Left lung (tissue), 10 donors: ENCODE results near the gene IL17RC. TPM values are rescaled to one million over a fixed set of nuclear protein-coding genes. Genes with fewer than 3 reads are reported as not detected.
"Not testable (repeated sequence)": the region's sequence is repeated elsewhere in the genome, so short reads cannot be mapped to it uniquely, and the experiment has no call there.

Source experiments
- ATAC-seq: fragments of 200-7000 bp; cut with Tn5 transposase; one replicate; pipeline ENCODE4 v1.9.1; 2020; ENCODE audit warnings: moderate library complexity
- DNase-seq, 4 donors: peaks; one replicate each; pipeline ENCODE4 v3.0.0-alpha.2; 2013 to 2020
- H3K27ac ChIP-seq, 2 donors: fragments of 200-600 bp; sonication (generic) in 1 of 2; one replicate each; pipeline versions ENCODE4 v1.5.0 to v1.8.0; 2020 to 2021
- H3K27me3 ChIP-seq, 2 donors: fragments of 200-600 bp; sonication (generic) in 1 of 2; one replicate each; pipeline versions ENCODE4 v1.5.0 to v1.8.0; 2020 to 2021
- H3K36me3 ChIP-seq, 2 donors: fragments of 200-600 bp; sonication (generic) in 1 of 2; one replicate each; pipeline versions ENCODE4 v1.5.0 to v1.8.0; 2020 to 2021
- H3K4me1 ChIP-seq, 2 donors: fragments of 200-600 bp; one replicate each; pipeline ENCODE4 v1.8.0; 2021
- H3K4me3 ChIP-seq, 2 donors: fragments of 200-600 bp; sonication (generic) in 1 of 2; one replicate each; pipeline versions ENCODE4 v1.5.0 to v1.8.0; 2020 to 2021; ENCODE audit warnings: mild to moderate bottlenecking in 1 of 2
- H3K9me3 ChIP-seq, 2 donors: fragments of 200-600 bp; sonication (generic) in 1 of 2; one replicate each; pipeline versions ENCODE4 v1.5.0 to v1.8.0; 2020 to 2021
- CTCF ChIP-seq, 2 donors: fragments of 200-600 bp; sonication (generic) in 1 of 2; IDR thresholded peaks; one replicate each; pipeline versions ENCODE4 v1.5.0 to v1.8.0; 2021; ENCODE audit warnings: antibody characterized with exemption in 2 of 2
- intact Hi-C, 2 donors: fragments of 100-400 bp; cut with DNase I; formaldehyde crosslinking; loops; one replicate each; pipeline versions ENCODE4 v1.11.2 to v1.14.2; 2022
- polyA plus RNA-seq, 6 donors: library from polyadenylated mRNA; unstranded; fragments of 120-200 nt; gene quantifications; one replicate each; pipeline ENCODE4 v1.2.1, GENCODE V29; 2013; ENCODE audit not compliant: insufficient read length in 6 of 6
- total RNA-seq, 2 donors: library from RNA; stranded (reverse); fragmentation: NEBNext Ultra II Directional; extraction: Animal tissue kit (Norgen Biotek cat#: 25700); gene quantifications; one replicate each; pipeline ENCODE4 v1.2.1, GENCODE V29; 2021
- donor health status: DM: no; HTN: yes; CAD: no.
- donor health status: DM: no; HTN: no; CAD: no.

The IL17RC gene
- total and polyA plus RNA-seq, 8 donors: 20.4 to 54.4 (median 46.9) TPM

GRCh38 chr3:9875448-9875847 lies 41.5 kb upstream of the IL17RC start:
- no peaks in the 10 kb centered on the region for H3K9me3 ChIP-seq
- DNase-seq (no peak), ATAC-seq (no peak)
- TF ChIP-seq CTCF (IDR thresholded peaks at IDR 0.05): no peak
- no peaks in the 10 kb centered on the region for H3K27me3 ChIP-seq
- intact Hi-C loops: no loop called here
- H3K27ac ChIP-seq: no peak overlapping the region
- no peaks in the 10 kb centered on the region for H3K36me3 ChIP-seq
- H3K4me3 ChIP-seq: no peak overlapping the region
- no peaks in the 10 kb centered on the region for H3K4me1 ChIP-seq

GRCh38 chr3:9876255-9876654 lies 40.6 kb upstream of the IL17RC start:
- intact Hi-C loops: not testable (repeated sequence)

GRCh38 chr3:9876991-9877390 lies 39.9 kb upstream of the IL17RC start:
- Histone ChIP-seq H3K27ac (no peak overlapping the region), H3K27me3 (no peaks in the 10 kb centered on the region), H3K4me1 (no peaks in the 10 kb centered on the region), H3K4me3 (no peak overlapping the region), H3K9me3 (no peaks in the 10 kb centered on the region), H3K36me3 (no peaks in the 10 kb centered on the region)
- DNase-seq (no peak), ATAC-seq (no peak)
- TF ChIP-seq CTCF (IDR thresholded peaks at IDR 0.05): no peak
- intact Hi-C loops: no loop called here

More at GRCh38 chr3:9876255-9876654, 40.6 kb upstream of the IL17RC start:
- not testable (repeated sequence) for H3K9me3 ChIP-seq, DNase-seq, H3K27me3 ChIP-seq, H3K27ac ChIP-seq, H3K4me1 ChIP-seq, ATAC-seq, H3K36me3 ChIP-seq, H3K4me3 ChIP-seq

GRCh38 chr3:9878700-9879099 lies 38.2 kb upstream of the IL17RC start:
- ATAC-seq: no peak
- no peak for DNase-seq
- intact Hi-C loops: no loop called here

GRCh38 chr3:9879830-9880549 lies 36.9 kb upstream of the IL17RC start, which contains the start of gene CIDEC:
CIDEC (minus strand) TSS chr3:9880253; CDS start chr3:9878486, 1,767 bp downstream.
- Histone ChIP-seq H3K4me3 (no peak within 1 kb of the TSS), H3K27me3 (no peaks in the 10 kb centered on the region), H3K27ac (no peak within 1 kb of the TSS), H3K9me3 (no peaks in the 10 kb centered on the region), H3K36me3 (no peaks in the 10 kb centered on the region), H3K4me1 (no peaks in the 10 kb centered on the region)
- intact Hi-C loops: no loop called here
- ATAC-seq (no peak), DNase-seq (no peak)
- TF ChIP-seq CTCF (IDR thresholded peaks at IDR 0.05): no peak

More at GRCh38 chr3:9878700-9879099, 38.2 kb upstream of the IL17RC start:
- H3K36me3 ChIP-seq: no peaks in the 10 kb centered on the region
- no peaks in the 10 kb centered on the region for H3K27me3 ChIP-seq
- no peaks in the 10 kb centered on the region for H3K4me1 ChIP-seq
- no peaks in the 10 kb centered on the region for H3K9me3 ChIP-seq
- no peak overlapping the region for H3K4me3 ChIP-seq
- TF ChIP-seq CTCF (IDR thresholded peaks at IDR 0.05): no peak
- H3K27ac ChIP-seq: no peak overlapping the region

GRCh38 chr3:9881441-9881840 lies 35.5 kb upstream of the IL17RC start:
- Histone ChIP-seq H3K9me3 (no peaks in the 10 kb centered on the region), H3K27ac (no peak overlapping the region), H3K27me3 (no peaks in the 10 kb centered on the region), H3K4me3 (no peak overlapping the region), H3K4me1 (no peaks in the 10 kb centered on the region), H3K36me3 (no peaks in the 10 kb centered on the region)
- no peak for TF ChIP-seq CTCF (IDR thresholded peaks at IDR 0.05)
- intact Hi-C loops: no loop called here
- DNase-seq (no peak), ATAC-seq (no peak)
